Measurements from ENCODE around the gene LOXHD1.

The LOXHD1 gene

DNA sequence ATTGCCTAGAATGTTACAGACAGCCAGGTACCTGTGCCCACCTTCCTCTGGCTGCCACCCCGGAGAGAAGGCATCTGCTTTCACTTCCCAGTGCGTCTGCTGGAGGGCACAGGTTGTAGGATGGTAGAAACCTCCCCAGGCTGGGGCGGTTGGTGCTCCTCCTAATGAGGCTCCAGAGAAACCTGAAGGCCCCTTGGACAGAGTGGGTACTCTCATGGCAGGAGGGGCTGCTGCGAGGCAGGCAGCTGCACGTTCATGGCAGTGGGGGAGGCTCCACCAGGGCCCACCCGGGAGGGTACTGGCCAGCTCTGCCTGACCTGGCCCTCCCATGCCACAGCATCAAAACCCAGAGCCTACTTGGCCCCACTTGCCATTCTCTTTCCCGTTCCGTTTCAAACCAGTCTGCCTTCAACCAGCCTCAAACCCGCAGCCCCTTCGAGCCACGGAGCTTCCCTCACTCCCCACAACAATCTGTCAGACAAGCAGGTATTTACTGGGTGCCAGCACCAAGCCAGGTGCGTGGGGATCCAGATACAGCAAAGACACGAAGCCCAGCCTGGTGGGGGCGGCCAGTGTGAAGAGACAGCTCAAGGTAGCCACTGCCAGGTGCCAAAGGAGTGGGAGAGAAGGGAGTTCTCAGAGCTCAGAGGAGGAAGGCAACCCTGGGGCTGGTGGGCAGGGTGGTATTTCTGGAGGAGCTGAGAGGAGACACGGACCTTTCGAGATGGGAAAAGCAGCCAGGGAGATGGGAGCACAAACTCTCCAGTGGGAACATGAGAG is 229.6 kb downstream of the LOXHD1 start:
- no CpG with 5 or more reads among the region's 16 CpGs for WGBS (ENCODE audit: insufficient coverage, insufficient read length)
- H3K36me3 ChIP-seq (ENCODE audit: control insufficient read depth, insufficient read depth, low read length), result no peaks in the 10 kb centered on the region
- H3K9me3 ChIP-seq (ENCODE audit: control insufficient read depth, insufficient read depth, low read length), result no peaks in the 10 kb centered on the region
- H3K4me3 ChIP-seq (ENCODE audit: low read length), result no peak overlapping the region
- no peak overlapping the region for H3K27ac ChIP-seq (ENCODE audit: low read length)
- H3K27me3 ChIP-seq (ENCODE audit: control insufficient read depth, insufficient read depth, low read length), result no peaks in the 10 kb centered on the region
- no peak for DNase-seq (ENCODE audit: low read depth, low spot score)
- peaks cover 4% of the 10 kb centered on the region for H3K4me1 ChIP-seq (ENCODE audit: control insufficient read depth, insufficient read depth, low read length)

All from iPS DF 6.9 (cell line).